Measurements from ENCODE around the gene APOBEC3A. TPM values are rescaled to one million over a fixed set of nuclear protein-coding genes. Genes with fewer than 3 reads are reported as not detected.

The APOBEC3A gene
- total and polyA plus RNA-seq, 2 of the 4 experiments (the other 2 are of a cell fraction): not detected

GRCh38 chr22:38930512-38930911, 26.9 kb upstream of the APOBEC3A start:
- Histone ChIP-seq H3K36me3 (ENCODE audit: control insufficient read depth, insufficient read depth, low read length) (no peaks in the 10 kb centered on the region), H3K9ac (ENCODE audit: low read depth, low read length) (no peak overlapping the region), H4K5ac (ENCODE audit: low read depth, low read length) (no peak overlapping the region), H3K4me1 (ENCODE audit: control insufficient read depth, insufficient read depth, low read length) (peaks cover 5% of the 10 kb centered on the region), H2AK9ac (replicated peaks; ENCODE audit: low read depth, low read length, poor library complexity) (no peak overlapping the region), H3K9me3 (ENCODE audit: control insufficient read depth, insufficient read depth, low read length) (no peaks in the 10 kb centered on the region; the same call in 1 of the 2 replicates), H2BK120ac (ENCODE audit: low read depth, low read length) (no peak overlapping the region), H3K18ac (ENCODE audit: low read depth, low read length) (no peak overlapping the region), H3K27me3 (ENCODE audit: control insufficient read depth, insufficient read depth, low read length) (peaks cover 12% of the 10 kb centered on the region), H3K9me1 (ENCODE audit: insufficient read depth, low read length) (peaks cover 7% of the 10 kb centered on the region), H2BK20ac (ENCODE audit: low read depth, low read length) (no peak overlapping the region), H3K79me1 (ENCODE audit: low read depth in 1 of 2, low read length in 2 of 2) (no peaks in the 10 kb centered on the region), H4K20me1 (ENCODE audit: insufficient read depth, low read length) (no peaks in the 10 kb centered on the region), H3K56ac (ENCODE audit: extremely low read depth, insufficient read depth, low read length) (no peak overlapping the region), H4K8ac (ENCODE audit: low read depth in 2 of 2, low read length in 2 of 2) (no peak overlapping the region), H4K91ac (ENCODE audit: insufficient read depth, low read depth, low read length) (no peak overlapping the region), H3K4me3 (ENCODE audit: insufficient read depth, low read depth, low read length) (no peak overlapping the region), H3K4ac (ENCODE audit: low read depth, low read length) (no peak overlapping the region), H2BK15ac (ENCODE audit: low read depth, low read length) (no peak overlapping the region), H2AK5ac (ENCODE audit: low read depth, low read length) (no peak overlapping the region), H3K27ac (ENCODE audit: insufficient read depth, low read length) (no peak overlapping the region), H3K23ac (ENCODE audit: low read depth, low read length) (no peak overlapping the region), H2BK5ac (ENCODE audit: low read depth, low read length, poor library complexity, severe bottlenecking) (no peak overlapping the region), H2AFZ (replicated peaks; ENCODE audit: low read length, poor library complexity) (no peak overlapping the region), H3K4me2 (ENCODE audit: low read depth, low read length) (no peak overlapping the region), H3K14ac (replicated peaks; ENCODE audit: low read depth, low read length) (no peak overlapping the region)
- TF ChIP-seq, protein P1, sequence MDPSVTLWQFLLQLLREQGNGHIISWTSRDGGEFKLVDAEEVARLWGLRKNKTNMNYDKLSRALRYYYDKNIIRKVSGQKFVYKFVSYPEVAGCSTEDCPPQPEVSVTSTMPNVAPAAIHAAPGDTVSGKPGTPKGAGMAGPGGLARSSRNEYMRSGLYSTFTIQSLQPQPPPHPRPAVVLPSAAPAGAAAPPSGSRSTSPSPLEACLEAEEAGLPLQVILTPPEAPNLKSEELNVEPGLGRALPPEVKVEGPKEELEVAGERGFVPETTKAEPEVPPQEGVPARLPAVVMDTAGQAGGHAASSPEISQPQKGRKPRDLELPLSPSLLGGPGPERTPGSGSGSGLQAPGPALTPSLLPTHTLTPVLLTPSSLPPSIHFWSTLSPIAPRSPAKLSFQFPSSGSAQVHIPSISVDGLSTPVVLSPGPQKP (IDR thresholded peaks at IDR 0.05; ENCODE audit: borderline replicate concordance, low read depth, low read length): no peak
- TF ChIP-seq MAZ (IDR thresholded peaks at IDR 0.05; ENCODE audit: borderline replicate concordance, low read depth, low read length) (no peak), FOS (IDR thresholded peaks at IDR 0.05; ENCODE audit: low read depth, low read length) (no peak), MAFK (IDR thresholded peaks at IDR 0.05; ENCODE audit: low read depth, low read length) (no peak), NFE2L2 (IDR thresholded peaks at IDR 0.05; ENCODE audit: low read depth, low read length) (no peak), RAD21 (IDR thresholded peaks at IDR 0.05; ENCODE audit: low read length) (no peak), RFX5 (IDR thresholded peaks at IDR 0.05; ENCODE audit: low read depth, low read length) (no peak), MXI1 (IDR thresholded peaks at IDR 0.05; ENCODE audit: borderline replicate concordance, low read depth, low read length) (no peak), CEBPB (IDR thresholded peaks at IDR 0.05; ENCODE audit: low read depth, low read length) (no peak), SMC3 (IDR thresholded peaks at IDR 0.05; ENCODE audit: low read depth, low read length) (no peak), CHD1 (IDR thresholded peaks at IDR 0.05; ENCODE audit: low read depth, low read length) (no peak), CTCF (conservative IDR thresholded peaks at IDR 0.05; ENCODE audit: low read depth, low read length) (no peak)
- WGBS, 2 experiments (ENCODE audit: extremely low coverage in 2 of 2, insufficient read length in 1 of 2): no CpG with 5 or more reads among the region's 3 CpGs
- no TSS peak for BruUV-seq (replicated peaks)
- POLR2A ChIA-PET (ENCODE audit: unreplicated experiment): no interaction called here
- intact Hi-C loops (cut with micrococcal nuclease) (no loop called here), in situ Hi-C loops (cut with MboI; ENCODE audit: low sequenced_read_pairs) (no loop called here), dilution Hi-C loops (cut with HindIII; ENCODE audit: low sequenced_read_pairs, unreplicated experiment) (no loop called here)
- ATAC-seq (ENCODE audit: low read depth) (no peak), DNase-seq (no peak)
- CTCF ChIA-PET: interaction anchor here (0.6 kb wide), 1 partner anchor 1020 kb away, joined by 6 read pairs; no protein-coding TSS in a partner anchor
